GM19455 (cell line): ENCODE data around the gene BMI1.
"Not testable (repeated sequence)": the region's sequence is repeated elsewhere in the genome, so short reads cannot be mapped to it uniquely, and the experiment has no call there.

Experiments
- ATAC-seq: cut with Tn5 transposase; IDR thresholded peaks from one replicate; pipeline ENCODE4 v1.9.1; 2021; ENCODE audit not compliant: unreplicated experiment

The BMI1 gene

DNA sequence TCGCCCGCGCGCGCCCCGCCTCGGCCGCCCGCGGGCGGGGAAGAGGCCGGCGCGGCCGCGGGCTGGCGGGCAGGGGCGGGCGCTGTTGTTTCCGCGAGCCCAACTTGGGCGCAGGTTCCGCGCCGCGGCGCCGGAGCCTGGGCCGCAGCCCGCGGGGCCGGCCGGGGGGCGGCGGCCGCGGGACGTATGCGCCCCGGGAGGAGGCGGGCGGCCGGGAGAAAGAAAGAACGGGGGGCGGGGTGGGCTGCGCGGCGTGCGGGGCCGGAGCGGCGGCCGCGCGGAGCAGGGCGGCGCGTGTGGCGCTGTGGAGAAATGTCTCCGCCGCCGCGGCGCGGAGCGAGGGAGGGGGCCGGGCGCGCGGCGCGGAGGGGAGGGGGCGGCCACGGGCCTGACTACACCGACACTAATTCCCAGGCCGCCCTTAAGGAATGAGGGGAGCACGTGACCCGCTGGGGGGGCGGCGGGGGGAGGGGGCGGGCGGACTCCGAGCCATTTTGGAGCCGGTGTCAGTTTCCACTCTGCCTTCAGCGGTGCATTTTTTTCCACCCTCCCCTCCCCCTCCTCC lies at the start of gene BMI1:
BMI1 (plus strand) TSS at position 509 of the 565 bp plus-strand sequence. CDS start 5,351 bp downstream, outside the sequence.
- ATAC-seq: no peak

DNA sequence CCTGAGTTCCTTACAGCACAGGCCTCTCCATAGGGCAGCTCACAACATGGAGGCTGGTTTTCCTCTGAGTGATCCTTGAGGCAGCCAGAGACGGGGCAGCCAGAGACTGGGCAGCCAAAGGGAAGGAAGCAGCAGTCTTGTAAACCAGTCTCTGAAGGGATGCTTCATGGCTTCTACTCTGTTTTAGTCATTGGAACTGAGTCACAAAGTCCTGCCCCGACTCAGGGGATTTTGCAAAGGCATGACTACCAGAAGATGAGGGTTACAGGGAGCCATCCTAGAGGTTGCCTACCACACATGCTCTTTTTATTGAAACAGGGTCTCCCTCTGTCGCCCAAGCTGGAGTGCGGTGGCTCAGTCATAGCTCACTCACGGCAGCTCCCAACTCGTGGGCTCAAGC lies 49.1 kb upstream of the BMI1 start:
- ATAC-seq: no peak

DNA sequence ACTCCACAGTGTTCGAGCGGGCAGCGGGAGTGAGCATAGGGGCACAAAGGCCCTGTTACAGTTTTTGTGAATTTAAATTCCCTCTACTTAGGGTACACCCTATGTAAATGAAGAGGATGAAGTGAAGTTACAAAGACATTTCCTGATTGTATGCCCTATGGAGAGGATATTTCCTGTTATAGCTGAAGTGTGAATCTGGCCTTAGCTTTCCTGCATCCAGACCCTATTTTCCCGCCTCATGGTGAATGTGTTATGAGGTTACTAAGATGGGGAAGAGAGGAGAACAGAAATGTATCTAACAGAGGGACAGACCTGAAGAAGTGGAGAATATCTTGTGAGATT lies 42.5 kb upstream of the BMI1 start:
- ATAC-seq: no peak

DNA sequence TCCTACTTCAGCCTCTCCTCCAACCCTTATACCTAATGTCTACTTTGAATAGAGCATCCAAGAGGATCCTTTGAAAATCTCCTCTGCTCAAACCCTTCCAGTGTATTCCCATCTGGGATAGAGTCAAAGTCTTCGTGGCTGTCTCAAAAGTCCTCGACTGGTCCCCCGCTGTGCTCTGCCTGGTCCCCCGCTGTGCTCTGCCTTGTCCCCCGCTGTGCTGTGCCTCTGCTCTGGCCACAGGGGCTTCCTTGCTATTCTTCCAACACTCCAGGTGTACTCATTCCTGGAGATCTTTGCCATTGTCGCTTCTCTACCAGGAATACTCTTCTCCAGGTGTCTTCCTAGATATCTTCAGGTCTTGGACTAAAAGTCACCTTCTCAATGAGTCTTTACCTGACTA lies 40.8 kb upstream of the BMI1 start:
- ATAC-seq: no peak

DNA sequence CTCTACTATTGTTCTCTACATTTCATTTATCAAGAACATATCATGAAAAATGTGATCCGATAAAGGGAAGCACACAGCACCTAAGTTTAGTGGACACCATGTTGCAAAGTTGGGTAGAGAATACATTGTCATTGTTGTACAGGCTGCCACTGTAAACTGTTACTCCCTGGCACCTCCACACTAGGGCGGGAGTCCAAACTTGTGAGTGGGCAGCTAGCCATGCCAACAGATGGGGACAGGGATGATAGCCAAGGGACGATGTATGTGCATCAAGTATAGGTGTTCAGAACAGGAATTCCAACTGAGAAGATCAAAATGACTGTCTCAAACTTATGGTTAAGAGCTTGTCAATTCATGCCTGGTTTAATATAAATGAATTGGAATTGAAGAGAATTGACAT lies 35.8 kb upstream of the BMI1 start:
- ATAC-seq: no peak

DNA sequence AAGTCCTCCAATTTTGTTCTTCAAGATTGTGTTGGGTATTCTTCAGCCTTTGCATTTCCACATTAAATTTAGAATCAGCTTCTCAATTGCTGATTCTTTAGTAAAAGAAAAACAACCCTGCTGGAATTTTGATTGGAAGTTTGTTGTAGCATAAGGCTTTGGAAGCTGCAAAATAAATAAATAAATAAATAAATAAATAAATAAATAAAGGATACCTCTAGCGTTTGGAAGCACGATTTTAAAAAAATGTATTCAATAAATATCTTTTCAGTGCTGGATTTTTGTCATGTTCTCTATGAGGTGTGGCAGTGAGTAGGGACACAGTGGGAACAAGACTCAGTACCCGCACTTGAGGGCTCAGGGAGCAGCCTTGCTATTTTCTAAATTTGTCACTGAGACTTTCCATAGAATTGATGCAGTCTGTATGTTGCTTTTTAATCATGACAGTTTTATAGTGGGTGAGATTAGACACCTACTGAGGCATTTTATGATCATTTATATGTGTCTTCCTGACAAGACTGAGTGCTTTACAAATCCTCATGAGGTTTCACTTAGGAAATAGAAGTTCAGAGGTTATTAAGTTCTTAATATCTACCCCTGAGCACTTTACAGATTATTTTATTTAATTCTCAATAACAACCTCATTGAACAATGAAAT lies 27.0 kb upstream of the BMI1 start:
- ATAC-seq: no peak

DNA sequence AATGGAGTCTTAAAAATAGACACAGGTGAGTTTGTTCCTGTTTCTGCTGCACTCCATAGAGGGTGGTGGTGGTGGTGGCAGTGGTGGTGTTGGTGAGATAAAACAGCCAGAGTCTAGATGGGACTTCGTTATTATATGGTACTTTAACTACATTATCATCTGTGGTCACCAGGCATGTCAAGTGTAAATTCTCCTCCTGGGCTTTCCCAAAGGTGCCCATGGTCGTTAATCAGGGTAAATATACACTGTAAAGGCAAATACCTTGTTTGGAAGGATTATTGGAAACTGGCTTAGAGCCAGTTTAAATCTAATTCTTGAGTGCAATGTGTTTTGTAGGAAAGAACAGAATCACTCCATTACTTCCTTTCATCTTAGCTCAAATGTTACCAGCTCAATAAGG lies 26.2 kb upstream of the BMI1 start:
- no peak for ATAC-seq

DNA sequence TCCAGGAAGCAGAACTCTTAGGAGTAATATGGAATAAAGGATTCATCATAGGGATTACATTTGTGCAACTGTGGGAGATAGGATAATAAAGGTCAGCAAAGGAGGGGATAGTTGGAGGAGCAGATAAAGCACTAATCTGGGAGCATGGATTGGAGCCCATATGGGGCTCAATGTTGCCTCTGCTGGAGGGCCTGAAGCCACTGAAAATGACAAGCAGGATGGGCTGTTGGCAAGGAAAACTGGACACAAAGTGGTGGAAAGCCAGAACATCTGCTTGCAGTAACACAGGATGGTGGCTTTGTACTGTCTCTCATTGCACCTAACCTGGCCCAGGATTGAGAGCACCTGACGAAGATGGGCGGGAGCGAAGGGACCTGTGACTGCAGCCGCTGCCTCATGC lies 19.7 kb upstream of the BMI1 start:
- no peak for ATAC-seq

DNA sequence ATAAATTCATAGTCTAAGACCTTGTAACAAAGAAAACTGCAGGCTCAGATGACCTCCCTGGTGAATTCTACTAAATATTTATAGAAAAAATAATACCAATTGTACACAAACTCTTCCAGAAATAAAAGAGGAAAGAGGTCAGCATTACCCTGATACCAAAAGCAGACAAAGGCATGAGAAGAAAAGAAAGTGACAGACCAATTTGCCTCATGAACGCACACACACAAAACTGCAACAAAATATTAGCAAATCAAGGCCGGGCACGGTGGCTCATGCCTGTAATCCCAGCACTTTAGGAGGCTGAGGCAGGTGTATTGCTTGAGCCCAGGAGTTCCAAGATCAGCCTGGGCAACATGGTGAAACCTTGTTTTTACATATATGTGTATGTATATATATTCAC lies 17.4 kb upstream of the BMI1 start:
- ATAC-seq: no peak

DNA sequence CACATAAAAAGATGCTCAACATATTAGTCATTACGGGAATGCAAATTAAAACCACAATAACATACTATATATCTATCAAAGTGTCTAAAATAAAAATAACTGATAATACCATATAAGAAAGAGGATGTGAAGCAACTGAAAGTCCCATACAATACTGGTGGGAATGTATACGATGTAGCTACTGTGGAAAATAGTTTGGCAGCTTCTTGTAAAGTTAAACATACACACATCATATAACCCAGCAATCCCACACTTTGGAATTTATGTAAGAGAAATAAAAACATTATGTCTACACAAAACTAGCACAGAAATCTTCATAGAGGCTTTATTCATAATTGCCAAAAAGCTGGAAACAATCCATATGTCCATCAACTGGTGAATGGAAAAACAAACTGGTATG lies 15.2 kb upstream of the BMI1 start:
- no peak for ATAC-seq

DNA sequence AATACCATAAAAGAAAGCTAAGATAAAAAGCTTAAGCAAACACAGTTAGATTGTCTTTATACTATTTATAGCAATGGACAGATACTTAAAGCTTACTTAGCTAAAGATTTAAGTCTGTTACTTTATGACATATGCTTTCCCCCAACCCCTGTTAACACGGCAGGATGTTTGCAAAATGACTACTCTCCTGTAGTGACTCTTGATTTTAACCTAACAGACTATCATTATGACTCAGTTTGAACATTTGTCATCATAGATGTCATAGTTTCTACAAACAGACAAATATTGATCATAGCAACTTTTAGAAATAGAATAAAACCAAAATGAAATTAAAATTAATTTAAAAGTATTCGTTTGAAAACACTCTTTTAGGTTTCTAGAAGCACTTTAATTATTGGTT lies 12.5 kb upstream of the BMI1 start:
- ATAC-seq: peak; percentile 97

DNA sequence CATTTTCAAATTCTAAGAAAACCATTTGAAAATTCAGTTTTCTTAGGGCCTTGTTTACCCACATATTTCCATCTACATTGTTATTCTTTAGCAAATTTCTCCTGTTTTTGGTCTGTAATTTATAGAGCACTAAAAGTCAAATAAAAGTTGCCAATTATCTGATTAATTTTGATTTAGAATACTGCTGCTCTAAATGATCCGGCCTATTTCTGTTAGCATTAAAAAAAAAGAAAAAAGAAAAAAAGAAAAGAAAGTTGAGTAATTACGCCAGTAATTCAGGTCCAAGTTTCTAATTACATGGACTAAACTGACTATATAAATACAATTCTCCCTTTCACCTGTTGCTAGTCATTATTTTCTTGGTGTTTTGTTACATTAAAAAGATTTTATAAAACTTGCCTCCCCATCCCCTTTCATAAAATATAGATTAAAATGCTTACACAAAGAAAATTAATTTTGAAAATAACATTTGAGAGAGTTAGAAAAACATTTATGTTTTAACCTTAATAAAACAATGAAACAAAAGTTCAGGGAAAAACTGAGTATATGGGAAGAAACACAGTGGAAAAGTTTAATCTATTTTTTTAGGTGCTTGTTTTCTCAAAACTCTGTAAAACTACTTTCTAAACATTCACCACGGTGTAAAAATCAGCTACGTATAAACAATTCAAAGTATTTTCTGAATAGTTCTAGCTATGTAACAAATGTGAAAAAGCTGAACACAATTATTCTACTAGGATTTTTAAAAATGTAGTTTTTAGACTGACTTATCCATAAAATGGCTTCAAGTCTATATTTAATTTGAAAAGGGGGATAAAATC lies 11.5 kb upstream of the BMI1 start:
- ATAC-seq: no peak

DNA sequence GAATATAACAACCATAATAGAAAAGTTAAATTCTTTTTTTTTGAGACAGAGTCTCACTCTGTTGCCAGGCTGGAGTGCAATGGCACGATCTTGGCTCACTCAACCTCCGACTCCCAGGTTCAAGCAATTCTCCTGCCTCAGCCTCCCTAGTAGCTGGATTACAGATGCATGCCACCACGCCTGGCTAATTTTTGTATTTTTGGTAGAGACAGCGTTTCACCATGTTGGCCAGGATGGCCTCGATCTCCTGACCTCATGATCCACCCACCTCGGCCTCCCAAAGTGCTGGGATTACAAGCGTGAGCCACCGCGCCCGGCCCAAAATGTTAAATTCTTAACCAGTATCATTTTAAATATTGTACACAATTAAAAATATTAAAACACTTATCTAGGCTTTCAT lies 10.9 kb upstream of the BMI1 start:
- ATAC-seq: not testable (repeated sequence)

DNA sequence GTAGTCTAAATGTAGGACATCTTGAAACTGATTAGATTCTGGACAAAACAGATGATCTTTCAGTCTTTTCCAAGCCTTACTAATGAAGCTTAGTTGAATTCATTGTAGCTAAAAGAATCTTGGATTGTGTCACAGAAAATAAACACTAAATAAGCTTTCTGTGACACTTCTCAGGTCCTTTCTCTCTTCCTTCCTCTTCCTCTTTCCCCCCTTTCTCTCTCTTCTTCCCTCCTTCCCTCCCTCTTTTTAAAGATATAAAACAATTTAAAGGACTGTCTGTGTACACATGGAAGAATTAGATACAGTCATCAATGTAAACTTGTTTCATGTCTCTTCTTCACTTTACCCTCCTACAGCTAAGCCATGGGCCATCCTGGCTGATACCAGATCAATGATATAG lies 10.0 kb upstream of the BMI1 start:
- ATAC-seq: no peak

DNA sequence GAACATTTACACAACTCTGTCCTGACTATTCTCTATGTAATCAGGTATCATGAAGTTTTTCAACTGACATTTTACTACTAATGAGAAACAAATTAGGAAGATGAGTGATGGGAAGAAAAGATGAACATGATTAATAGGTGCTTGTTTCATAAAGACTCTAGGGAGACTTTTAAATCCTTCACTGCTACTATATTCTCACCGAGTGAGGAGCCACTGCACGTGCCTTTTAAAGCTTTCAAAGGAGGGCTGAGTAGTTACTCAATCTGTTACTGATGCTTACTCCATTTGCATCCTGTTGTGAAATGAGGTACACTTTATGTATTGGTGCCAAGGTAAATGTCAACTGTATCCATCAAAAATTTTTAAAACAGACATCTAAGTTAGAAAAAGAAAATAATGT lies 6.0 kb upstream of the BMI1 start:
- no peak for ATAC-seq

DNA sequence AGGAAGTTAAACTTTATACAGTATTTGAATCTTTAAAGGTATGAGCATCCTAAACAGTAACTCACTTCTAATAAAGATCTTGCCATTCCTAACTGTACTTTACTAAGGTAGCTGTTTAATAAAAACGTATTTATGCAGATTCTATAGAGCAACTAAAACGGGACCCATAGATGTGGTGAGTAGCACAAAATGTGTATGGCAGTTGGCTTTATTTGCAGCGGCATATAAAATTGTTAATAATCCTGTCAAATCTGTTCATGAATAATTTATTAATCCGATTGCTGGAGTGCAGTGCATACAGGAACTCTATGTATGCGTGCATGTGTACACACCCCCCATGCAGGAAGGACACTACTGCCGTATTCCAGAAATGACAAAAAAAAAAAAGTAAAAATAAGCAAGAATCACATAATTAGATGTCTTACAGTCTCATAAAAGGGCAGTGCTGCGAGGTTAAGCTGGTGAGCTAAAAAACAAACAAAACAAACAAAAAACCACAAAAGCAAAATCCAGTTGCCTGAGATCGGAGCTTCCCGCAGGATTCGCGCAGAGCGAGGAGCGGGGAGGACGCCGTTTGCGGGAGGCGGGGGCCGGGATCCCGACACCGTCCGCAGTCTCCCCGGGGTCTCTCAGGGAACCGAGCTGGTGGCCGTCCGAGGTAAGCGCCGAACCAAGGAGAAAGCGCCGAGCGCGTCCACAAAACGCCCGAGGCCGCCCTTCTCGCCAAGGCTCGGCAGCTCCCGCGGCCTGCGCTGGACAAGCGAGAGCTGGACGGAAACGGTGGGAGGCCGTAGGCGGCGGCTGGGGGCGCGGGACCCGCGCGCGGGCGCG lies 5.2 kb upstream of the BMI1 start:
- peak; percentile 25 for ATAC-seq

DNA sequence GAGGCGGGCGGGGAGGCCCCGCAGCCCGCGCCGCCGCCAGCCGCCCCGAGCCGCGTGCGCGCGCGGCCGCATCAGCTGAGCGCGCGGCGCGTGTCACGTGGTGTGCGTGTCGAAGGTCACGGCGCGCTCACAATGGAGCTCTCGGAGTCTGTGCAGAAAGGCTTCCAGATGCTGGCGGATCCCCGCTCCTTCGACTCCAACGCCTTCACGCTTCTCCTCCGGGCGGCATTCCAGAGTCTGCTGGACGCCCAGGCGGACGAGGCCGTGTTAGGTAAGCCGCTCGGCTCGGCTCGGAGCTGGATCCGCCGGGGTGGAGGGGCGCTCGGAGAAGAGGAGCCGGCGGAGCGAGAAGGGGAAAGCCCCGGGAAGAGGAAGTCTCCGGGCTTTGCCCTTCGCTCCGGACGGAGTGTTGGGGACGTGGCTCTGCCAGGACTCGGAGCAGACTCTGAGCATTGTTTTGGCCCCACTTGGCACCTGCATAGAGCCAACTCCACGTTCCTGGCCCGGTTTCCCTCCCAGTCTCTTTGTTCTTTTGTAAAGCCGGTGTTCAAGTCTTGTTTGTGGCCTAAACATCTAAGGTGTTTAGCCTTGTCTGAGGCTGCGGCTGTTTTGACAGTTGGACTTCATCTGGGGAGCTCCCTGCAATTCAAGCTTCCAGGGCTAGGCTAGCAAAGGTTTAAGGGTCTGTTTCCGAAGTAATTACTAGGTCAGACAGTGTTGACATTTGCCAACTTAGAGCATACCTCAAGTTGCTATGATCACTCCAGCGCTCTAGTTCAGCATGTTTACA lies 4.4 kb upstream of the BMI1 start, which contains the start of gene COMMD3:
COMMD3 (plus strand) TSS at position 103 of the 790 bp plus-strand sequence; CDS start at position 133, 30 bp downstream.
- peak; percentile 57 for ATAC-seq

DNA sequence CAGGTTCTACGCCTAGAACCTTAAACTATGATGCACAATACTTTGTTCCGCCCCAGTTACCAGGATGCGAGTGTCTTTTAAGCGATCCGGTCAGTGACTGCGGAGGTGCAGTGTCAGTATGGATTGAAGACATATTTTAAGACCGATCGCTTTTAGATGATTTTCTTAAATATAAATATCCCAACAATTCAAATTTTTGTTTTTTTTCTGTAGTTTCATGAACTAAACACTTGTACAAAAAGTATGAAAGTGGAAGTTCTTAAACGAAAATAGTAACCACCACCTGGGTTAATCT lies 3.9 kb upstream of the BMI1 start:
- peak; percentile 26 for ATAC-seq

DNA sequence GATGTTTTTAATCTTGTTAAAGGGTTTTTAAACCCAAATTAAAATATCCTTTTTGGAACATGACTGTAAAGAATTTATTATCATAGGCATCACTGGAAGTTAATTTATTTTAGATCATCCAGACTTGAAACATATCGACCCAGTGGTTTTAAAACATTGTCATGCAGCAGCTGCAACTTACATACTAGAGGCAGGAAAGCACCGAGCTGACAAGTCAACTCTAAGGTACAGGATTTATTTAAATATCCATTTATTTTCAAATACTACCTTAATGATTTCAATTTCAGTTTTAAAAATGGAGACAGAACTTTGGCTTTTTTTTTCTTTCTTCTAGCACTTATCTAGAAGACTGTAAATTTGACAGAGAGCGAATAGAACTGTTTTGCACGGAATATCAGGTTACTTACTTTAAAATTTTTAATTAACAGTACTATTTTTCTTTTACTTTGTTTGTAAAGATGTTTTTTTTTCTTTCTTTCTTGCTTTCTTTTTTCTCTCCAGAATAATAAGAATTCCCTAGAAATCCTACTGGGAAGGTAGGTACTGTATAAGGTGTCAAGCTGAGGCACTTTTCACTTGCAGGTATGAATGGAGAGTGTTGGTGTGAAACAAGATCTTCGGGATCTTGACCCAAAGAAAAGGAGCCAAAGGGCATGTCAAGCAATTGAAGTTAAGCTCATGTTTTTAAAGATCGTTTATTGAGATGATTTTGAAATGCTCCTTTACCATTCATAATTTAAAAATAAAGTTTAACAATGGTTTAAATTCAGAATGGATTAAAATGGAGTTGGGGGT lies 2.9 kb upstream of the BMI1 start:
- no peak for ATAC-seq

DNA sequence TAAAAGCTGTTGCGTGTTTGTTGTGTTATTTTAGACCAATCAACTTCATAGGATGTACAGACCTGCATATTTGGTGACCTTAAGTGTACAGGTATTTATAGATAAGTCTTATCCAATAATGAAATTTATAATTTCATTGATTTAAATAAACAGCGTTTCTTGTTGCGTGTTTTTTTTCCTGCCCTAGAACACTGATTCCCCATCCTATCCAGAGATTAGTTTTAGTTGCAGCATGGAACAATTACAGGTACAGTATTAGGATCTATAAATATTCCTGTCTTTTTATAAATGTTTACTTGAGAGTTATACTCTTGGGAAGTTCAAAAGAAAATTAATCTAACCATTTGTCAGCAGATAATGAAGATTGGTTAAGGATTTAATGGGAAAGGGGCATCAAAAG lies 2.1 kb upstream of the BMI1 start:
- no peak for ATAC-seq
